GM15510 (cell line): ENCODE results near the gene CD47.

Experiments used
- POLR2A ChIP-seq: IDR thresholded peaks from 3 replicates; pipeline ENCODE4 v1.6.1; 2011; ENCODE audit warnings: borderline replicate concordance; ENCODE audit not compliant: insufficient read length; ENCODE audit errors: extremely low read depth

The CD47 gene

DNA sequence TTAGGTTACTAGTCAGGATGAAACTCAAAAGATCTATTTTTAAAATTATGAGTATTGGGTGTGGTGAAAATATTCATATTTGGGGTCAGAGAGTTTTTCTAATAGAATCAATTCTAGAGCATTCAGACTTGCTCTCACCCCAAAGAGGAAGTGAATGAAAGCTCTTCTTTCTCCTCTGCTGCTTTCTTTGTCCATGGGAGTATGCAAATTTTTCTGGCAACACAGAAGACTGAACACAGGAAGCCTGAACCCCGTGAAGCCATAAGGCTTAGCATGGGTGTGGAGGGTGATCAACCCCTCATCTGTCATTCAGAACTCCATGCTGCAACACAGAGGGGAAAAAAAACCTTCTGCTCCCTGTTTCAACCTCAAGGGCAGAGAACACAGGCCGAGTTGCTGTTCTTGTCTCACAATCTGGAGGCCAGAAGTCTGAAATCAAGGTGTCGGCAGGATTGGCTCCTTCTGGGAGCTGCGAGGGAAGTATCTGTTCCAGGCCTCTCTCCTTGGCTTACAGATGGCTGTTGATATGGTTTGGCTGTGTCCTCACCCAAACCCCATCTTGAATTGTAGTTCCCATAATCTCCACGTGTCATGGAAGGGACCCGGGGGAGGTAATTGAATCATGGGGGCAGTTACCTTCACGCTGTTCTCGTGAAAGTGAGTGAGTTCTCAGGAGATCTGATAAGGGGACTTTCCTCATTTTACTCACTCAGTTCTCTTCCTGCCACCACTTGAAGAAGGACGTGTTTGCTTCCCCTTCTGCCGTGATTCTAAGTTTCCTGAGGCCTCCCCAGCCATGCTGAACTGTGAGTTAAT lies 33.7 kb upstream of the CD47 start:
- TF ChIP-seq POLR2A: no peak

DNA sequence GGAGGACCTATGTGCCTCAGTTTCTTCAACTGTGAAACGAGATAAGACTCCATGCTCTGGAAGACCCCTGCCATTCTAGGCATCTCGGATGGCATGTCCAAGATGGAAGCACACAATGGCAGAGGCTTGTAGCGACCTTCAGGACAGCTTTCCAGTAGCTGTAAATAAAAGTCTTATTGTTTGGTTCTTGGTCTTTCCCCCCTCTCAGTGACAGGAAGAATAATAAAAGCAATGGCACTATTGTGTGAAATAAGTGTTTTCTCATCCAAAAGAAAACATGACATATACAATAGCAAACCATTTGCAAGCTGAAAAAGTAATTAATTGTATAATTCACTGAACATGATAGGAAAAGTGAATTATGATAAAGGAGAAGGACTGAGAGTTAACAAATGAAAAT lies 32.5 kb upstream of the CD47 start:
- TF ChIP-seq POLR2A: no peak

GRCh38 chr3:108122276-108122675 lies 31.4 kb upstream of the CD47 start:
- TF ChIP-seq POLR2A: no peak

- no peak for TF ChIP-seq POLR2A
These were observed 28.7 kb upstream of the CD47 start for GRCh38 chr3:108119398-108120104.

- TF ChIP-seq POLR2A: no peak
These were observed 27.4 kb upstream of the CD47 start for GRCh38 chr3:108118038-108118768.

- no peak for TF ChIP-seq POLR2A
These were observed 26.5 kb upstream of the CD47 start for GRCh38 chr3:108117241-108117775.

- no peak for TF ChIP-seq POLR2A
These were observed 23.7 kb upstream of the CD47 start for GRCh38 chr3:108114423-108115065.

- TF ChIP-seq POLR2A: no peak
These were observed 23.1 kb upstream of the CD47 start for GRCh38 chr3:108113975-108114374.

DNA sequence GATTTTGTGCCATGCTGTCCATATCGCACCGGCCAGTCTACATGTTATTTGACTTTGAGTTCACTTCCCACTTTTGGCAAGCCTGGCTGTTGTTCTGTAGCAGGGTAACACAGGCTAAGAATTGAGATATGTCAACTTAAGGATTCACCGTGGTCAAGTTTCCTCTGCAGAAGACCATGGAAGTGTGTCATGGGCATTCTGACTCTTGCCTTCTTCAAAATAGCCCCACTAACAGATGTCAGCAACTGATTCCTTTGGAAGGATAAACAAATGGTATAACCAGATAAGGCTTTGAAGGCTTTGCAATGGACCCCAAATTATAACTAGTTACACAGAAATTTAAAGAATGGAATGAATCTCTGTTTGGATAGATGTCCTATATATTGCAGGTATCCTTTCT lies 20.1 kb upstream of the CD47 start:
- TF ChIP-seq POLR2A: no peak

DNA sequence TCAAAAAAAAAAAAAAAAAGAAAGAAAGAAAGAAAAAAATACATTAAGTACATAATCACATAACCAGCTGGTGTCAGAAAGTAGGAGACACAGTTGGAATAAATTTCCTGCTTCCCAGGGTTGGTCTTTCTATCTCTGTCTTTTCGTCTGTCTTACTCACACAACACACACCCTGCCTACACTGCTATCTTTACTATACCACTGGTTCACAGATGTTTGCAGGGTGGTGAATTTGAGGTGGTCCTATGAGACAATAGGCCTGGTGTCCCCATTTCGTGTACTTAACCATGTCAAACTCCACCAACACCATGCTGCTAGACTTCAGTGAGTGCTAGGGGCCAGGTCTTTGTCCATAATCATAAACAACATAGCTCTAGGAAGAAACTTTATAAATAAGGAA lies 17.6 kb upstream of the CD47 start:
- TF ChIP-seq POLR2A: no peak

GRCh38 chr3:108106449-108106848 lies 15.6 kb upstream of the CD47 start:
- no peak for TF ChIP-seq POLR2A

- TF ChIP-seq POLR2A: no peak
These were observed 15.2 kb upstream of the CD47 start for GRCh38 chr3:108106031-108106430.

GRCh38 chr3:108103886-108104797 lies 13.3 kb upstream of the CD47 start:
- TF ChIP-seq POLR2A: no peak
